ENCODE measurements around the gene ZAR1.

GRCh38 chr4:48470570-48470969 is 19.5 kb upstream of the ZAR1 start:
- TF ChIP-seq CTCF (IDR thresholded peaks at IDR 0.05) (no peak), POLR2A (IDR thresholded peaks at IDR 0.05) (no peak)

All from heart left ventricle (tissue), 13 donors.